SK-N-MC (cell line): ENCODE data around the gene CNGB1.

ENCODE experiments used
- EZH2 ChIP-seq: fragments of 200-600 bp; sonication (generic); IDR thresholded peaks from one replicate; pipeline ENCODE4 v1.6.1; 2017; ENCODE audit warnings: antibody characterized with exemption
- FOXP2 ChIP-seq: optimal IDR thresholded peaks from 2 replicates; pipeline ENCODE3; 2011; ENCODE audit warnings: mild to moderate bottlenecking, moderate library complexity; ENCODE audit not compliant: insufficient read depth; ENCODE audit errors: extremely low read length, control extremely low read depth
- POLR2AphosphoS5 ChIP-seq: IDR thresholded peaks from 2 replicates; pipeline ENCODE4 v1.6.1; 2012; ENCODE audit warnings: mild to moderate bottlenecking, low read depth, low read length, borderline replicate concordance

DNA sequence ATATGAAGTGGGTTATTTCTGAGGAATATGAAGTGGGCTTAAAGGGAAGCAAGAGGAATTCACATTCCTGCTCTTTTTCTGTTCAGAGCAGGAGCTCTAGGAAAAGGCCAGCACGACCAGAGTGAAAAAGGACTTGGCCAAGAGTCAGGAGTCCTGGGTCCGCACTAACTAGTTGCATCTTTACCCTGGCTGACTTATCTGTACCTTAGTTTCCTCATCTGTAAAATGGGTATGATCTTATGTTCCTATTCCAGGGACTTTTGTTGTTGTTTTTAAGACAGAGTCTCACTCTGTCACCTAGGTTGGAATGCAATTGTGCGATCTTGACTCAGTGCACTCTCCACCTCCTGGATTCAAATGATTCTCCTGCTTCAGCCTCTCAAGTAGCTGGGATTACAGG lies 52.5 kb downstream of the CNGB1 start:
- TF ChIP-seq EZH2 (no peak), POLR2AphosphoS5 (no peak), FOXP2 (no peak)
